ENCODE results near the gene HACD1.

HACD1 gene

GRCh38 chr10:17617031-17617911 lies at the start of gene HACD1:
Gene HACD1 (minus strand): TSS chr10:17617374. CDS start chr10:17617339, 35 bp downstream.
- peak; percentile 88 for DNase-seq

GRCh38 chr10:17665747-17666146 lies 48.6 kb upstream of the HACD1 start:
- no peak for DNase-seq

- no peak for DNase-seq
These were observed 46.3 kb upstream of the HACD1 start for GRCh38 chr10:17663450-17663849.

- DNase-seq = no peak
These were observed 45.3 kb upstream of the HACD1 start for GRCh38 chr10:17662193-17663138.

- DNase-seq = no peak
These were observed 44.3 kb upstream of the HACD1 start for GRCh38 chr10:17661510-17661909.

- DNase-seq = no peak
These were observed 43.7 kb upstream of the HACD1 start for GRCh38 chr10:17660921-17661320.

- no peak for DNase-seq
These were observed 42.2 kb upstream of the HACD1 start for GRCh38 chr10:17659365-17659764.

- no peak for DNase-seq
These were observed 39.9 kb upstream of the HACD1 start for GRCh38 chr10:17657103-17657500.

- no peak for DNase-seq
These were observed 38.5 kb upstream of the HACD1 start for GRCh38 chr10:17655567-17656146.

- DNase-seq = no peak
These were observed 37.8 kb upstream of the HACD1 start for GRCh38 chr10:17655009-17655408.

GRCh38 chr10:17652585-17652984 lies 35.4 kb upstream of the HACD1 start:
- DNase-seq = no peak

GRCh38 chr10:17651896-17652295 lies 34.7 kb upstream of the HACD1 start:
- no peak for DNase-seq

GRCh38 chr10:17650416-17650815 lies 33.2 kb upstream of the HACD1 start:
- no peak for DNase-seq

- no peak for DNase-seq
These were observed 32.7 kb upstream of the HACD1 start for GRCh38 chr10:17649836-17650235.

GRCh38 chr10:17649052-17649451 lies 31.9 kb upstream of the HACD1 start:
- no peak for DNase-seq

GRCh38 chr10:17648243-17649035 lies 31.3 kb upstream of the HACD1 start:
- DNase-seq = no peak

GRCh38 chr10:17647326-17647725 lies 30.2 kb upstream of the HACD1 start:
- no peak for DNase-seq

- no peak for DNase-seq
These were observed 28.6 kb upstream of the HACD1 start for GRCh38 chr10:17645621-17646345.

- DNase-seq = no peak
These were observed 27.3 kb upstream of the HACD1 start for GRCh38 chr10:17644485-17644943.

- DNase-seq = peak; percentile 100
These were observed 26.7 kb upstream of the HACD1 start, which contains the start of gene STAM for GRCh38 chr10:17643755-17644484. Gene STAM (plus strand): TSS chr10:17644151. CDS start chr10:17644340, 189 bp downstream.

- DNase-seq = no peak
These were observed 26.2 kb upstream of the HACD1 start for GRCh38 chr10:17643339-17643754.

Measured in eye (tissue), 1 donor.